GM04504 (cell line): ENCODE data around the gene NAALADL2.
A peak's percentile ranks its signal among the peaks of the same experiment; 100 is the strongest.
"Not testable (repeated sequence)": the region's sequence is repeated elsewhere in the genome, so short reads cannot be mapped to it uniquely, and the experiment has no call there.

Experiments
- DNase-seq: peaks from one replicate; pipeline ENCODE4 v3.0.0-alpha.2; 2012; ENCODE audit warnings: low read depth

The NAALADL2 gene

DNA sequence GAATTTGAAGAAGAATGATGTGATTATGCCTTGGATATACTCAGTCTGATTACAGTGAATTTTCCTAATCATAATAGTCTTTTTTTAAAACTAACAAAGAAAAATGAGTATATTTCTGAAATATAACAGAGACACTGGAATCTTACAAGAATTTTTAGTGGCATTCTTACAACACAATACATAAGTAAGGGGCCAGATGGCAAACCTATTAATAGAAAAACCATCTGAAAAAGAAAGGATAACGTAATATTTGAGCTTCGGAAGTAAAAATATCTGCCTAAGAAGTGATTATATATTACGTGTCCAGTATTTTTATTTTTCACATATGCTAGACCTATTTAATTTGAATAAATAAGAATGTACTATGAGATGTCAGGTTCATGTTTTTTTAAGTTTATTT, 452.8 kb downstream of the NAALADL2 start:
- no peak for DNase-seq

DNA sequence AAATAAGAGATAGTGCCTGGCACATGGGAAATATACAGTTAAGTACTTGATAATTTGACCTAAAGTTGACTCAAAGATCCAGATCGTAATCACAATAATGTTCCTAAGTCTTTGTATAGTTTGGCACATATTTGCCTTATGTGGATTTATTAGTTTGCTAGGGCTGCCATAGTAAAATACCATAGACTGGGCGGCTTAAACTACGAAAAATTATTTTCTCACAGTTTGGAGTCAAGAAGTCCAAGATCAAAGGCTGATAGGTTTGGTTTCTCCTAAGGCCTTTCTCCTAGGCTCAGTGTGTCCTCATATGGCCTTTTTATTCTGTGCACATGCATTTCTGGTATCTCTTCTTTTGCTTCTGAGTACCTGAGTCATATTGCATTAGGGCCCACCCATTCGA, 453.7 kb downstream of the NAALADL2 start:
- no peak for DNase-seq

DNA sequence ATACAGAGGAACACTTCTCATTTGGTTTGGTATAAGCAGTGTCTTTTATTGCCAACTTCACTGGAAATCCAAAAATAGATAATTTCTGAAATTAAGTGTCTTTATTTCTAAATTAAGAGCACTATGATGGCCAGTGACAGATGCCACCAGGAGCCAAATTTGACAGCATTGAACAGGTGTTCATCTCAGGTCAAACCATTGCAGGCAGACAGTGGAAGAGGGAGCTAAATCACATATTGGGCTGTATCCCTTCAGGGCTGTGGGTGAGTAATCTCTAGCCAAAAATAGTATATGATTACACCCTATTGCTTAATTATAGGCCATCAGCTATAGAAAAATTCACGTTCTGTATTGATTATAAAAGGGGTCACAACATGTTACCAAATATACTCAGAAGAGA, 457.7 kb downstream of the NAALADL2 start:
- DNase-seq: no peak

DNA sequence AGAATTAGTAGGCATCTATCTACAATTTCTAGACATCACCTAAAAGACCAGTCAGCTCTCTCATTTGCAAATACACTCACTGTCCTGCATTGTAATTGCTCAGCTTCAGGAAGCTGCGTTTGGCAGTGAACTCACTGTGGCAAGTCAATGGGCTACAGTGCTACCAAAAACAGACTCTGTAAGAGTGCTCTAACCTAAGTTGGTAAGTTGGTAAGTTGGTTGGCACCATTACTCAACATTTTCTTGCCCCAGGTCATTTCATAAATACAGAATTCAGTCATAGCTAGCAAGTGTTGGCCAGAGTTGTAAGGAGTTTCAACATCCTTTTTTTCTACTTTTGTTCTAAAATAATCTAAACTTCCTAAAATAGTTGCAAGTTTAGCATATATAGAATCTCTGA, 466.3 kb downstream of the NAALADL2 start:
- no peak for DNase-seq

DNA sequence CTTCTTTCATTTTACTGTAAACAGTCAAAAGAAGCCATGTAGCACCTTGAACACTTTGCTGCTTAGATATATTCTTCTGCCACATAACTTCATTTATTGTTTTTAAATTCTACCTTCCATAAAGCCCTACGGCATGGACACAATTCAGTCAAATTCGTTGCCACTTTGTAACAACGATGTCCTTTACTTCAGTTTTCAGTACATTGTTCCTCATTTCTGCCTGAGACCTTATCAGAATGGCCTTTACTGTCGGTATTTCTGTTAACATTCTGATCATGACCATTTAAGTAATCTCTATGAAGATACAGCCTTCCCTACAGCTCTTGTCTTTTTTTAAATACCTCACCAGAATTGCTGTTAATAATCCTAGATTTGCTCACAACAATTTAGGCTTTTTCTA, 466.9 kb downstream of the NAALADL2 start:
- DNase-seq: no peak

DNA sequence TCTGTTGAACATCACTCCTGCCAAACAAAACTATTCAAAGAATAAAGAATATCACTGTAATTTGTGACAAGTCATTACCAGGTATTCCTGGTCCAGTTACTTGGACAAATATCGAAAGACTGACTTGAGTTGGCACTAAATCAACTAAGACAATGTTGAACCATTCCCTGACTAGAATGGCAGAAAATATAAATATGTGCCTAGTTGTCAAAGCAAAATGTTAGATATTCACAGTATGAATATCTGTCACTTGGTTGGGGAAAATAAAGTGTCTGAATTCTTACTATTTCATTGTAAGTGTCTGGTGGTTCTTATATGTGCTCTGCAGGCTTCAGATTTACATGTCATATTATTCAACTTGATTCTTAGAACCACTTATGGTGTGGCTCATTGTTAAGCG, 470.2 kb downstream of the NAALADL2 start:
- DNase-seq: no peak

DNA sequence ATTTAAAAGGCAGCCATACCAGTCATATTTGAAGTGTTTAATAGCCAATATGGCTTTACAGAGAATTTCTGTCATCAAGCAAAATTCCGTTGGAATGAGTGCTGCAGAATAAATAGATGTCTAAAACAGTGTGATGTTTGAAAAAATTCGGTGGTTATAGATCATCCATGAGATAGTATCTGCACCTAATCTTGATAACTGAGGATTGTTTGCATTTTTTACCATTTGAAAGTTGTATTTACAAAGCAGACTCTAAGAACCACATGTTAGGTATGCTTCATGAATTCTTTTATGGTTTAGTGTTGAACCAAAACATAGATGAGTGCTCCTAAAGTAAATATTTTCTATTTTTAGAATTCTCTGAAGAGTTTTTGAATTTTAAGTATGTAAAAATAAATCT, 476.1 kb downstream of the NAALADL2 start:
- no peak for DNase-seq

DNA sequence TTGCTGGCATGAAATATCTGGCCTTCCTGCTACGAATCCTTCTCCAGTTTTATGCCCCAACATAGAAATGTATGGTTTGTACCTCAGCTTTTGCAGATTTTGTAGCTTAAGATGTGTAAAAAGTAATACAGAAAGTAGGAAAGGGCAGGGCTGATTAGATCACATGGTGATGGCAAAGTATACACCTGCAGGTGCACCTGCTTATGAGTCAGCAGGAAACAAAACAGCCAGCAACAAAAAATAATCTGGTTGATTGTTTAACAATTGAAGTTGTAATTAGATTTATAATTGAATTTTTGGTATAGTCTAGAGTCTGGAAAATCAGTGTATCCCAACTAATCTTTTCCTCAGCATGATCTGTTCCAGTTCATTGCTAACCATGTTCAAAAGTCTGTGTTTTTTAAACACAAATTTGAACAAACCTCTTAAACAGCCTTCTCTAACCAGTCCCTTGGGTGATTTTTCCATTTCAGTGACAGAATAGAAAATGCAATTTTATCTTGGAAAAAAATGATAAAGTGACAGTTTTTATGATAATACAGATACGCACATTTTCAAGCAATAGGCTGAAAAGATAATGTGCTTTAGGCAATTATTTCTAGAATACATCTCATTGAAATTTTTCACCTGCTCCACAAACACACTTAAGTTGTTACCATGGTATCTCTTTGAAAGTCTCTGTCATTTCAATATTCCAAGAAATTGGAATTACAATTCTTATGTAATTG, 477.4 kb downstream of the NAALADL2 start:
- no peak for DNase-seq

DNA sequence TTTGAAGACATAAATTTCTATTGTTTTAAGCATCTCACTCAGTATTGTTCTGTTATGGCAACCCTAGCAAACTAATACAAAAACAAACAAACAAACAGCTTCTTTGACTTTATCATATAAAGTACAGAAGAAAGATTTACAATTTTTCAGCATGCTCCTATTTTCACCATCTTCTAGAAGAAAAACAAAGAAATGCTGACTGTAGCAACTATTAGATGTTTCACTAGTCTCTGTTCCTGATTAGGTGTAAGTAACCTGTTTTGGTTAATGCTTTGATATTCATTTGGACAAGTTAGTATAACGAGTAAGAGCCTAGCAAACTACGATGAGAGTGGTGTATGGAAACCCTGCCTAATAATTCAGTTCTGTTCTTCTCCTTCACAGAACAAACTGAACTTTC, 478.5 kb downstream of the NAALADL2 start:
- no peak for DNase-seq

DNA sequence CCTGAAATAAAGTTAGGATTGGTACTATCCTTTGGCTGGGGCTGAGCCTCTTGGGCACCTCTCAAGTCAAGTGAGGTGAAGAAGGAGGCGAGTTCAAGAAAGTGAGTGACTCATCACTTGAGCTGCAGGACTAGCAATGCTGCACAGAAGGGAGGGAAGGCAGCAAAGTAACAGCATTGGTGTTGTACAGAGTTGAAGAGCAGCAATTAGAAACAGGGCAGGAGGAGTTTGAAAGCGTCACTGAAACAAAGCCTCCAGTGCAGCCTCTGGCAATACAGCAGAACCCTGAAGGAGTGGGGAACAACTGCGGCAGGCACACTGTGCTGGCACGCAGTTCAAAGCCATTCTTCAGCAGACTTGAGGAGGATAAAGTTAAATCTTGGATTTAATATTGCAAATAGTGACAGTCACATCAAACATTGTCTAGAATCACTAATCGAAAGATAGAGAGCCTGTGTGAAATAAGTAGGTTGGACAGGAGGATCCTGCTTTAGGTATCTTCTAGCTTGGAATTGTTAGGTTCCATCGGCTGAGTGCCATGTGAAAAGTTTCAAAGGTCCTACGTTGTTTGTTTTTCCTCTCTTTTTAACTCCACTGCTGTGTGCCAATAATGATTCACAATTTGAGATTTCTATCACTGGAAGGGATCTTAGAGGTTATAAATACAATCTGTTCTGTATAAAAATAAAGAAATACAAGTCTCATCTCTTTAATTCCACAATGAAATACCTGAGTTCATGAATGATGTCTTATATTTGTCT, 479.8 kb downstream of the NAALADL2 start:
- peak; percentile 64 for DNase-seq

DNA sequence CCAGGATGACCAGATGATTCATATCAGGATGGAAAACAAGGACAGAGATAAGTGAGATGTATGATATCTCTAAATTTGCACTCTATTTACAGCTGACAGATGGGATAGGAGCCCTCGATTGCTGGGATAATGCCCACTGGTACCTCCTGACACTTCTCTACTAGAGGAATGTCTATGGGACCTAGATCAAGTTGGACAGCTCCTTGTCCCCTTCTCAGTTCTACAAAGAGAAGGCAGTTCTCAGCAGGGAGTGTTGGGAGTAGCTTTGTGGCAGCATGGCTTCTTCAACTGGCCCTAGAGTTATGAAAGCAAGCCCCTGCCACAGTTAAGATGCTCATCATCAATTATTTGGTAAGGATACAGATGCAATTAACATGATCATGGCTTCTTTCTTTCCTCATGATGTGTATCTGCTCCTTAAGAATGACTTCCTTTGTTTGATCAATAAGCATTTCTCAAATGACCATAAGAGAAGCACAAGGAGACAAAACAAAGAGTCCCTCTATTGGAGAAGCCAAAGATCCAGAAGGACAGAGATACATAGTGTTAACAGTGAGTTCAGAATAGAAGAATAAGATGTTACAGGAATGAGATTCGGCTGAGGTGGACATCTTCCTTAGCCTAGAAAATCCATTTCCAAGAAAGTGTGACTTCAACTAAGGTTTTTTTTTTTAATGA, 481.3 kb downstream of the NAALADL2 start:
- DNase-seq: no peak

DNA sequence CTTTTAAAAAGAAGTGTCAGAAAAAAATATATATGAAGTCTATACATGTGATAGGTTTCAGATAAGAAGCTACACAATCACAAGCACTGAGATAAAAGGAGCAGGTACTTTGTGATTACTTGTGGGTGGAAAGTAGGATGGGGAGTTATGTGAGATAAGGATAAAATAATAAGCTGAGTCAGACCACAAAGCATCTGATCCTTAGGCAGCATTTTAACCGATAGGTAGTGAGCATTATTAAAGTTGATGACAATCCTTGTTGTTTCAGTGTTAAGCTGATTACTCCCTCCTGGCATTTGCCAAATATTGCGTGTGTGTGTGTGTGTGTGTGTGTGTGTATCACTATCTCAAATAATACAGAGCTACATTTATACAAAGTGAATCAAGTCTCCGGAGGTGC, 483.1 kb downstream of the NAALADL2 start:
- DNase-seq: no peak

DNA sequence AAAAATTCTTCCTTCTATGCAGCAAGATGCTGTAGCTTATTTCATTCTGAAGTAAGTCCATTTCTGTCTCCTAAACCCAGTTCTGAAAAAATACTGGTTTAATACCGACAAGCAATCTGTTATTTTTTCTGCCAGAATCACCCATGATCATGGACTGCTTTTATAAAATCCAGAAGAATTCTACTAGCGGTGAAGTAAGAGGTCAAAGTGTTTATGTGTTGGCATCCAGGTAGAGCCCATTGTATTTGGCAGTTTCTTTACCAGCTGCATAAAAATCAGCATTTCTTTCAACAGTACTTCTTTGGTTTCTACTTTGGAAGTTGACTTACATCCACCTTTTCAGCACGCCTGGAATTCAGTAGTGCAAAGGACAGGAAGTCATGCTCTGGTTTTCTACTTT, 484.8 kb downstream of the NAALADL2 start:
- no peak for DNase-seq

DNA sequence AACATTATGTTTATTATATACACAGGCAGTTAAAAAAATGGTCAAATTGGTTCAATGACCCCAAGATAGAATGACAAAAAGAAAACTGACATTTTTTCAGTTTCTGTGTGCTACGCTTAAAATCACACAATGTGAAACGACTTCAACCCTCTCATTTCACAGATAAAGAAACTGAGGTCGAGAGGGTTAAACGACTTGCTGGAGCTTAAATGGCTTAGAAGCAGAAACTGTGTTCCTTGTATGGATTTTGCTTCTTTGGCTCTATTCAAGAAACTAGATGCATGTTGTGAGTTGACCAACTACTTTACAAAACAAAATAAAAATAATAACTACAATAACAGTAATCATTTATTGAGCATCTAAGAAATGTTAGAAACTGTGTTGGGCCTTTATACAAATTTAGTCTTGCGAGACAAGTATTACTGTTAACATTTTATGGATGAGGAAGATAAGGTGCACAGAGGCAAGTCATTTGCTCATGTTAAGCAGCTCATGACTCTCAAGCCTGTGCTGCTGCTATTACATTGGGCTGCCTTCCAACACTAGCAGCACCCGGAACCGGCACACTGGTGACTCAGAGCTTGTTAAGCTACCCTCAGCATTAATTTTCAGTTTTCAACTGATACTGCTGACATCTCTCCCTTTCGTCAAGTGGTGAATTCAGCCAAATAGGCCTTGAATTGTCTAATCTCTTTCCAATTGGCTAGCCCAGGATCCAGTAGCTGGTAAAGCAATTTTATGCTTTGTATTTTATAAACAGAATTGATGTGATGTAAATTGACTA, 487.6 kb downstream of the NAALADL2 start:
- peak; percentile 87 for DNase-seq

DNA sequence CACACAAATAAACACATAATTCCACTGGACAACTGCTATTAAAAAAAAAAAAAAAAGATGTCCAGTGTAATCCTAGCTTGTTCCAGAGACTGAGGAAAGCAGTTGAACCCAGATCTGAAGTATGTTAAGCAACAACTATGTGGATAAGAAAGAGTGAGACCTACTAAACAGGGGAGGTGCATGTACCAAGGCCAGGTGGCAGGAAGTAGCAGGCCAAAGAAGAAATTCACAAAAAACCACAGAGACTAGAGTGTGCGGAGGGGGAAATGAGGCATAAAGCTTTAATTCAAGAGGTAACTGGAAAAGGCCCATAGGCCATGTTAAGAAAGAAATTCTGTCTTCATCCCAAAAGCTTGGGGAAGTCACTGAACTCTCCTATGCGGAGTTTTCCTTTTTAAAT, 490.0 kb downstream of the NAALADL2 start:
- no peak for DNase-seq

DNA sequence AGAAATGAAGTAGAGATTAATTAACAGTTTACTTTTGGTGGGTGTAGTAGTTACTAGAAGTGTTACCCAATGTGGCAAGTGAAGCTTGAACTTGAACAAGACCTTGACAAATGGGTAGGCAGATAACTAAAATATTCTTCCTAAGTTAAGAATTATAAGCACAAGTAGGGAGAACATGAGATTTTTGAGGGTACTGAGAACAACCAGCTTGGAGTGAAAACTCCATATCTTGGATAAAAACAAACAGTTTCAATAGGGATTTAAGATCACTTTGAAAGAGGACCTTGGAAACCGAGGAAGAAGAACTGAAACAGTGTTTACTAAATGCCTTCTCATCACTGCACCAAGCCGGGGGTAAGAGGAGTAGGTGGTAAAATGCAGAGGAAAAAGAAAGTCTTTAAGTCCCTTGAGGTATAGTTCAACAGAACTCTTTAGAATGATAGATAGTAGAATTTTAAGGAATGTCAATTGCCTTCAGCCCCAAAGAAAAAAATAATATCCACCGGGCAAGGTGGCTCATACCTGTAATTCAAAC, 496.7 kb downstream of the NAALADL2 start:
- no peak for DNase-seq

DNA sequence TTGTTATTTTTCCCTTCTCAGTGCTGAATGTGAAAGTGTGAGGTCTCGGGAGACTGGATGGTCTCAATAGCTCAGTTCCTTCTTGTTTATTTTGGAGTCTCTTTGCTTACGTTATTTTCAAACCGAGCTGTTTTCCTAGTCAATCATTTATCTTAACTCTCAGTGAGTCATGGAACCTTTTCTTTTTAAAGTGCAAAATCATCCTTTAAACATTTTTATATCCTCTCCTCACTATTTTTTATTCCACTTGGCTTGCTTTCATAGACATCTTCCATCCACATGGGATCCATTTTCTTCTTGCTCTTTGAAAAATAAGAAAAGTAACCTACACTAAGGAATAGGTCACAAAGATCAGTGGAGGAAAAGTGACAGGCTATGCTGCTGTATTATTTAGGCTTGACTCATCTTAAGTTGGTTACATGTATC, 497.8 kb downstream of the NAALADL2 start:
- peak; percentile 37 for DNase-seq

DNA sequence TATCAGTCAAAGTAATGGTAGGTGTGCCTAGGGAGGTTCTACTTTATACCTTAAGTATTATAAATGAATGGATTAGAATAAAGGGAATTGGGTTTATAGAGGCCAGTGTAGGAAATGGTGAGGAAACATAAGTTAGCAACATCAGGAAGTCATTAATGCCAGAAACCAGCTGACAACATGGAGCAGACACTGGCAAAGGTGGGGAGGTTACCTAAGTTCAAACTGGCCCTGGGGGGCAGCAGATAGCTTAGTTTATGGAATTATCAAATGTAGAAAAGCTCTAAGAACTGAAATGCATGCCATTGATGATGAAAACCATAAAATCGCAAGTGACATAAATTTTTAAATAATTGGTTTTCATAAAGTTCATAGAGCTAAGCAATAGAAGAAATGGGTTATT, 498.6 kb downstream of the NAALADL2 start:
- no peak for DNase-seq

DNA sequence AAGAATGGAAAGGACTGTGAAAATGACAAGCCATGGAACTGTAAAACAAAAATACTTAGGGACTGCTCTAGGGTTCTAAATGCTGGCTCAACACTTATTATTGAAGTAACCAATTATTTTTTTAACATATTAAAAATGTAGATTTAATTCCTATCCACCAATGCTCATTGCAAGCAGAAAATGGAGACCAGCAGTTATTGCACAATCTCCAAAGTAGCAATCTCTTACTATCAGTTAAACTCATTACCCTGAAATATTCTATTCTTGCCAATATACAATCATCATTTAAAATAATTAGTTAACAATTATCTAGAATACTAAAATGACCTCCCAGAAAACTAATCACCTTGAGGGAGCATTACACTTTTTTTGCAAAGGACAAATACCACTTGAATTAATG, 499.8 kb downstream of the NAALADL2 start:
- DNase-seq: no peak

DNA sequence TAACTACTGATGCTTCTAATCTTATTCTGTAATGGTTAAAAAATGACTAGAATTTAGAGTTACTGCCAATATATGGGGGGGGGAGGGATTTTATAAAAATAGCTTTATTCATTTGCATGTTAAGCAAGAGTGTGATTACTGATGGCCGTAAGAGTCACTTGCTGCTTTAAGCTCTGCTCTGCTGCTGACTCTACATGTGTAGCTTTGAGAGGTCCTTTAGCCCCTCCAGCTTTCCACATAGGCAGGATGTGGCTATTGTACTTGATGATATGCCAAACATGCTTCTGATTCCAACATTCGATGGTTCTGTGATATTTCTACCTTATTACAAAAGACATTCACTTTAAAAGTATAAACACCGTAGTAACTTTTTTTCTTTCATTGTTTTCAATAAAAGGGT, 511.3 kb downstream of the NAALADL2 start:
- not testable (repeated sequence) for DNase-seq

DNA sequence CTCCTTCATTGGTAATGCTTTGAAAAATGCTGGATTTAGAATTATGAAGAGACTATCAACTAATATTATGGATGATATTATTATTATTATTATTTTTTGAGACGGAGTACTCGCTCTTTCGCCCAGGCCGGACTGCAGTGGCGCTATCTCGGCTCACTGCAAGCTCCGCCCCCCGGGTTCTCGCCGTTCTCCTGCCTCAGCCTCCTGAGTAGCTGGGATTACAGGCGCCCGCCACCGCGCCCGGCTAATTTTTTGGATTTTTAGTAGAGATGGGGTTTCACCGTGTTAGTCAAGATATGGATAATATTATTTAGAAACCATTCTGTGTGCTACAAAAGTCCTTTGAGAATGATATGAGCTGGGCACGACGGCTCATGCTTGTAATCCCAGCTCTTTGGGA, 512.1 kb downstream of the NAALADL2 start:
- DNase-seq: not testable (repeated sequence)

DNA sequence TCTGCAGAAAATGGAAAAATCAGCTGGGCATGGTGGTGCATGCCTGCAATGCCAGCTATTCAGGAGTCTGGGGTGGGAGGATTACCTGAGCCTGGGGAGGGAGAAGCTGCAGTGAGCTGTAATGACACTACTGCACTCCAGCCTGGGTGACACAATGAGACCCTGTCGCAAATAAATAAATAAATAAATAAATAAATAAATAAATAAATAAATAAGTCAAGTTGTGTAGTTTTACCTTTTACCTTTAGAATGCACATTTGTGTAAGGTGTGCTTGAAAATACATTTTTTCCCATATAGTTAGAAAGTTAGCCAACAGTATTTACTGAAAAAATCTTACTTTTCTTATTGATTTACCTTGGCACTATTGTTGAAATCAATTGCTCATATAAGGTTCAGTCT, 515.6 kb downstream of the NAALADL2 start:
- DNase-seq: no peak
